ENCODE data around the gene PTTG1IP. TPM values are rescaled to one million over a fixed set of nuclear protein-coding genes. Genes with fewer than 3 reads are reported as not detected.

The PTTG1IP gene
- polyA plus RNA-seq, 1 donor (not counting 4 experiments of a cell fraction or from before 2014, with no cell fraction given), result 132 TPM

- Histone ChIP-seq H3K36me3 (ENCODE audit: control insufficient read depth in 2 of 2, extremely low read depth in 1 of 2, insufficient read depth in 2 of 2, low read length in 2 of 2) (peaks cover 0 to 1% of the 10 kb centered on the region in 2 experiments), H2AFZ (ENCODE audit: control insufficient read depth, low read length) (no peak overlapping the region), H3K9ac (ENCODE audit: control insufficient read depth, extremely low read depth, insufficient read depth, low read length) (no peak overlapping the region), H3K4me3 (ENCODE audit: control insufficient read depth in 2 of 3, extremely low read depth in 1 of 3, insufficient read depth in 2 of 3, low read depth in 1 of 3, low read length in 3 of 3) (no peak overlapping the region), H3K79me2 (ENCODE audit: control insufficient read depth, insufficient read depth, low read length) (peaks cover 27% of the 10 kb centered on the region), H3K4me1 (ENCODE audit: control insufficient read depth, extremely low read depth, insufficient read depth, low read length) (no peaks in the 10 kb centered on the region), H4K20me1 (ENCODE audit: control insufficient read depth, extremely low read depth, insufficient read depth, low read length) (peaks cover 20% of the 10 kb centered on the region), H3K9me3 (ENCODE audit: control insufficient read depth, low read depth, low read length) (peaks cover 5% of the 10 kb centered on the region), H3K27ac (ENCODE audit: control insufficient read depth, insufficient read depth, low read length) (no peak overlapping the region), H3K4me2 (ENCODE audit: control insufficient read depth, extremely low read depth, insufficient read depth, low read depth, low read length) (no peak overlapping the region), H3K9me1 (ENCODE audit: control insufficient read depth, extremely low read depth, insufficient read depth, low read length) (no peaks in the 10 kb centered on the region), H3K27me3 (ENCODE audit: control insufficient read depth, extremely low read depth, insufficient read depth, low read length) (no peaks in the 10 kb centered on the region)
- FAIRE-seq (no peak), DNase-seq (ENCODE audit: low read depth, low spot score) (no peak)
- dilution Hi-C loops (cut with MboI; ENCODE audit: extremely low pct_ligation_motif_present, low sequenced_read_pairs), result no loop called here
- no peak for TF ChIP-seq CTCF (optimal IDR thresholded peaks at IDR 0.05 in 1 of 3, IDR thresholded peaks at IDR 0.05 in 1 of 3, conservative IDR thresholded peaks at IDR 0.05 in 1 of 3; ENCODE audit: extremely low read depth in 1 of 3, insufficient read depth in 2 of 3, low read length in 3 of 3)
- no peak for TF ChIP-seq EZH2 (IDR thresholded peaks at IDR 0.05; ENCODE audit: low read length)
Measured at GRCh38 chr21:44819283-44820243, 53.9 kb downstream of the PTTG1IP start.

GRCh38 chr21:44818640-44819011 is 54.9 kb downstream of the PTTG1IP start:
- Histone ChIP-seq H4K20me1 (ENCODE audit: control insufficient read depth, extremely low read depth, insufficient read depth, low read length) (peaks cover 24% of the 10 kb centered on the region), H3K4me2 (ENCODE audit: control insufficient read depth, extremely low read depth, insufficient read depth, low read depth, low read length) (peak overlapping the region; percentile 69), H3K27me3 (ENCODE audit: control insufficient read depth, extremely low read depth, insufficient read depth, low read length) (no peaks in the 10 kb centered on the region), H3K79me2 (ENCODE audit: control insufficient read depth, insufficient read depth, low read length) (peaks cover 34% of the 10 kb centered on the region), H3K9me3 (ENCODE audit: control insufficient read depth, low read depth, low read length) (peaks cover 5% of the 10 kb centered on the region), H3K27ac (ENCODE audit: control insufficient read depth, insufficient read depth, low read length) (no peak overlapping the region), H3K9ac (ENCODE audit: control insufficient read depth, extremely low read depth, insufficient read depth, low read length) (peak overlapping the region; percentile 81), H3K36me3 (ENCODE audit: control insufficient read depth in 2 of 2, extremely low read depth in 1 of 2, insufficient read depth in 2 of 2, low read length in 2 of 2) (peaks cover 1 to 3% of the 10 kb centered on the region in 2 experiments), H2AFZ (ENCODE audit: control insufficient read depth, low read length) (peak overlapping the region; percentile 37), H3K4me3 (ENCODE audit: control insufficient read depth in 2 of 3, extremely low read depth in 1 of 3, insufficient read depth in 2 of 3, low read depth in 1 of 3, low read length in 3 of 3) (peak overlapping the region; percentile 57 to 68 (median 64)), H3K4me1 (ENCODE audit: control insufficient read depth, extremely low read depth, insufficient read depth, low read length) (no peaks in the 10 kb centered on the region), H3K9me1 (ENCODE audit: control insufficient read depth, extremely low read depth, insufficient read depth, low read length) (no peaks in the 10 kb centered on the region)
- no peak for TF ChIP-seq CTCF (optimal IDR thresholded peaks at IDR 0.05 in 1 of 3, IDR thresholded peaks at IDR 0.05 in 1 of 3, conservative IDR thresholded peaks at IDR 0.05 in 1 of 3; ENCODE audit: extremely low read depth in 1 of 3, insufficient read depth in 2 of 3, low read length in 3 of 3)
- no peak for TF ChIP-seq EZH2 (IDR thresholded peaks at IDR 0.05; ENCODE audit: low read length)
- dilution Hi-C loops (cut with MboI; ENCODE audit: extremely low pct_ligation_motif_present, low sequenced_read_pairs), result no loop called here
- DNase-seq (ENCODE audit: low read depth, low spot score), result no peak
- FAIRE-seq, result no peak
